GM23338 (cell line): ENCODE data around the gene GMPPA. TPM values are rescaled to one million over a fixed set of nuclear protein-coding genes. Genes with fewer than 3 reads are reported as not detected.

Experiments
- ATAC-seq: fragments of 200-7000 bp; cut with Tn5 transposase; 3 replicates; pipeline ENCODE4 v1.9.1; 2020
- DNase-seq: peaks from one replicate; pipeline ENCODE4 v3.0.0-alpha.2; 2015; ENCODE audit warnings: low spot score
- H2AFZ ChIP-seq: fragments of 200-600 bp; sonication (generic); 2 replicates; pipeline ENCODE4 v1.8.0; 2016; ENCODE audit warnings: antibody characterized with exemption, mild to moderate bottlenecking, moderate library complexity
- H3F3A ChIP-seq: fragments of 200-600 bp; sonication (generic); replicated peaks from 2 replicates; pipeline ENCODE4 v1.8.0; 2017; ENCODE audit warnings: antibody characterized with exemption, mixed run types, low read depth
- H3K27ac ChIP-seq: fragments of 200-600 bp; sonication (generic); 2 replicates; pipeline ENCODE4 v1.6.1; 2016; ENCODE audit warnings: low read depth
- H3K27me3 ChIP-seq: fragments of 200-600 bp; sonication (generic); 2 replicates; pipeline ENCODE4 v1.8.0; 2016; ENCODE audit warnings: mild to moderate bottlenecking, mixed run types, moderate library complexity; ENCODE audit not compliant: insufficient read depth
- H3K36me3 ChIP-seq: fragments of 200-600 bp; sonication (generic); 2 replicates; pipeline ENCODE4 v1.8.0; 2016; ENCODE audit warnings: mild to moderate bottlenecking; ENCODE audit not compliant: insufficient read depth
- H3K4me1 ChIP-seq: fragments of 200-600 bp; sonication (generic); 2 replicates; pipeline ENCODE4 v1.8.0; 2016; ENCODE audit warnings: mild to moderate bottlenecking, moderate library complexity; ENCODE audit not compliant: insufficient read depth
- H3K4me2 ChIP-seq: fragments of 200-600 bp; sonication (generic); 2 replicates; pipeline ENCODE4 v1.7.1; 2017; ENCODE audit warnings: mixed run types
- H3K4me3 ChIP-seq: fragments of 200-600 bp; sonication (generic); 2 replicates; pipeline ENCODE4 v1.6.1; 2016; ENCODE audit warnings: mixed run types
- H3K79me2 ChIP-seq: fragments of 200-600 bp; sonication (generic); replicated peaks from 2 replicates; pipeline ENCODE4 v1.8.0; 2017; ENCODE audit warnings: mild to moderate bottlenecking; ENCODE audit not compliant: insufficient read depth
- H3K9me2 ChIP-seq: fragments of 200-600 bp; sonication (generic); 2 replicates; pipeline ENCODE4 v1.8.0; 2017; ENCODE audit not compliant: insufficient read depth
- H4K20me1 ChIP-seq: fragments of 200-600 bp; sonication (generic); replicated peaks from 2 replicates; pipeline ENCODE4 v1.8.0; 2017; ENCODE audit warnings: mild to moderate bottlenecking; ENCODE audit not compliant: insufficient read depth
- H3K27ac Mint-ChIP-seq: 2 replicates; pipeline ENCODE4 v1.8.0; 2020; ENCODE audit warnings: inconsistent platforms, mild to moderate bottlenecking, moderate library complexity, mixed read lengths
- H3K27me3 Mint-ChIP-seq: 3 replicates; pipeline ENCODE4 v1.8.0; 2022; ENCODE audit warnings: low read depth, mild to moderate bottlenecking, moderate library complexity, mixed read lengths, inconsistent platforms; ENCODE audit not compliant: insufficient read depth, poor library complexity
- H3K36me3 Mint-ChIP-seq: 3 replicates; pipeline ENCODE4 v1.8.0; 2021; ENCODE audit warnings: low read depth, mild to moderate bottlenecking, inconsistent platforms, moderate library complexity, mixed read lengths
- H3K4me1 Mint-ChIP-seq: 3 replicates; pipeline ENCODE4 v1.8.0; 2020; ENCODE audit warnings: mild to moderate bottlenecking, inconsistent platforms, mixed read lengths
- H3K4me3 Mint-ChIP-seq: 3 replicates; pipeline ENCODE4 v1.8.0; 2021; ENCODE audit warnings: moderate library complexity, mild to moderate bottlenecking, inconsistent platforms, mixed read lengths
- H3K9me3 Mint-ChIP-seq: 3 replicates; pipeline ENCODE4 v1.8.0; 2020; ENCODE audit warnings: moderate library complexity, mild to moderate bottlenecking, inconsistent platforms, mixed read lengths
- CREB1 ChIP-seq: fragments of 250-450 bp; sonication (Bioruptor Pico); IDR thresholded peaks from 2 replicates; pipeline ENCODE4 v1.5.0; 2020; ENCODE audit warnings: low read depth, mild to moderate bottlenecking, moderate library complexity
- EZH2 ChIP-seq: fragments of 200-600 bp; sonication (generic); IDR thresholded peaks from one replicate; pipeline ENCODE4 v1.8.0; 2017; ENCODE audit warnings: antibody characterized with exemption, mild to moderate bottlenecking, low read depth; ENCODE audit not compliant: unreplicated experiment
- EZH2phosphoT487 ChIP-seq: fragments of 200-600 bp; sonication (generic); IDR thresholded peaks from one replicate; pipeline ENCODE4 v1.8.1; 2018; ENCODE audit warnings: antibody characterized with exemption; ENCODE audit not compliant: unreplicated experiment
- JUNB ChIP-seq: IDR thresholded peaks from one replicate; pipeline ENCODE4 v1.6.1; 2016; ENCODE audit warnings: antibody characterized with exemption; ENCODE audit not compliant: unreplicated experiment
- NANOG ChIP-seq: IDR thresholded peaks from 2 replicates; pipeline ENCODE4 v1.6.1; 2016; ENCODE audit warnings: antibody characterized with exemption, borderline replicate concordance
- POLR2AphosphoS5 ChIP-seq: IDR thresholded peaks from 2 replicates; pipeline ENCODE4 v1.6.1; 2016; ENCODE audit warnings: antibody characterized with exemption, low read depth
- STAT1 ChIP-seq: IDR thresholded peaks from one replicate; pipeline ENCODE4 v1.6.1; 2016; ENCODE audit warnings: antibody characterized with exemption; ENCODE audit not compliant: unreplicated experiment
- ZNF114 ChIP-seq: fragments of 250-450 bp; sonication (Bioruptor Pico); IDR thresholded peaks from 2 replicates; pipeline ENCODE4 v1.5.0; 2020; ENCODE audit warnings: mild to moderate bottlenecking, moderate library complexity
- ZNF331 ChIP-seq: fragments of 250-450 bp; sonication (Bioruptor Pico); IDR thresholded peaks from 2 replicates; pipeline ENCODE4 v1.5.0; 2020; ENCODE audit warnings: low read depth, mild to moderate bottlenecking, moderate library complexity
- polyA plus RNA-seq: library from polyadenylated mRNA; unstranded; fragments of >200 nt; fragmentation: Nextera tagmentation; extraction: Ambion mirVana; gene quantifications from 2 replicates; pipeline ENCODE4 v1.2.1, GENCODE V29; 2016
- total RNA-seq: library from RNA; depleted of rRNA; stranded (reverse); fragments of >200 nt; shearing (Covaris generic); gene quantifications from 2 replicates; pipeline ENCODE4 v1.2.3, GENCODE V29; 2014
- TF ChIP-seq, protein P1 (sequence below): IDR thresholded peaks from one replicate; pipeline ENCODE4 v1.6.1; 2018; ENCODE audit warnings: antibody characterized with exemption; ENCODE audit not compliant: unreplicated experiment
- TF ChIP-seq, protein P2 (sequence below): fragments of 250-450 bp; sonication (Bioruptor Pico); IDR thresholded peaks from 2 replicates; pipeline ENCODE4 v1.5.0; 2020; ENCODE audit warnings: mild to moderate bottlenecking, moderate library complexity
- TF ChIP-seq, protein P3 (sequence below): IDR thresholded peaks from 2 replicates; pipeline ENCODE4 v1.6.1; 2016; ENCODE audit warnings: antibody characterized with exemption
- TF ChIP-seq, protein P4 (sequence below), 2 experiments: fragments of 200-600 bp in 1 of 2; sonication (generic) in 1 of 2; conservative IDR thresholded peaks; 2 replicates each; pipeline versions ENCODE4 v1.5.1 to v1.6.1; 2016 to 2017; ENCODE audit warnings: antibody characterized with exemption in 2 of 2, low read depth in 2 of 2, mild to moderate bottlenecking in 2 of 2, moderate library complexity in 1 of 2

GMPPA gene
- total and polyA plus RNA-seq, 2 experiments from 2014 or later = 27.0 to 33.8 TPM

DNA sequence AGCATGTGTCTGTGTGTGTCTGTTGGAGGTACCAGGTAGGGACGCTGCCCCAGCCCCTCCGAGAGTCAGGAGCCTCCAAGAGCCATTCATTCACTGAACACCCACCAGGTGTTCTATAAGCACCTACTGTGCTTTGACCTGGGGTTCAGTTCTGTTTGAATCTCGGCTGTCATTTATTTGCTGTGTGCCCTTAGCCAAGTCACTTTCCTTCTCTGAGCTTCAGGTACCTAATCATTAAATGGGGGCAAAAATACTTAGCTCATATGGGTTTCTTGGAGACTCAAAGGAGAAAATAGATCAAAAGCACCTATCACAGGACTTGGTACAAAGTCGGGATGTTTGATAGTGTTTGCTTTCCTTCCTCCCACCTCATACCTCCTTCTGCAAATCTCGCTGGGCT lies 28.8 kb downstream of the GMPPA start:
- DNase-seq (no peak), ATAC-seq (no peak)
- H3K36me3 Mint-ChIP-seq = no peaks in the 10 kb centered on the region; the same call in 2 of the 3 replicates
- H3K27me3 Mint-ChIP-seq = peaks cover 43% of the 10 kb centered on the region
- H3K4me2 ChIP-seq = no peak overlapping the region
- TF ChIP-seq, protein P1, sequence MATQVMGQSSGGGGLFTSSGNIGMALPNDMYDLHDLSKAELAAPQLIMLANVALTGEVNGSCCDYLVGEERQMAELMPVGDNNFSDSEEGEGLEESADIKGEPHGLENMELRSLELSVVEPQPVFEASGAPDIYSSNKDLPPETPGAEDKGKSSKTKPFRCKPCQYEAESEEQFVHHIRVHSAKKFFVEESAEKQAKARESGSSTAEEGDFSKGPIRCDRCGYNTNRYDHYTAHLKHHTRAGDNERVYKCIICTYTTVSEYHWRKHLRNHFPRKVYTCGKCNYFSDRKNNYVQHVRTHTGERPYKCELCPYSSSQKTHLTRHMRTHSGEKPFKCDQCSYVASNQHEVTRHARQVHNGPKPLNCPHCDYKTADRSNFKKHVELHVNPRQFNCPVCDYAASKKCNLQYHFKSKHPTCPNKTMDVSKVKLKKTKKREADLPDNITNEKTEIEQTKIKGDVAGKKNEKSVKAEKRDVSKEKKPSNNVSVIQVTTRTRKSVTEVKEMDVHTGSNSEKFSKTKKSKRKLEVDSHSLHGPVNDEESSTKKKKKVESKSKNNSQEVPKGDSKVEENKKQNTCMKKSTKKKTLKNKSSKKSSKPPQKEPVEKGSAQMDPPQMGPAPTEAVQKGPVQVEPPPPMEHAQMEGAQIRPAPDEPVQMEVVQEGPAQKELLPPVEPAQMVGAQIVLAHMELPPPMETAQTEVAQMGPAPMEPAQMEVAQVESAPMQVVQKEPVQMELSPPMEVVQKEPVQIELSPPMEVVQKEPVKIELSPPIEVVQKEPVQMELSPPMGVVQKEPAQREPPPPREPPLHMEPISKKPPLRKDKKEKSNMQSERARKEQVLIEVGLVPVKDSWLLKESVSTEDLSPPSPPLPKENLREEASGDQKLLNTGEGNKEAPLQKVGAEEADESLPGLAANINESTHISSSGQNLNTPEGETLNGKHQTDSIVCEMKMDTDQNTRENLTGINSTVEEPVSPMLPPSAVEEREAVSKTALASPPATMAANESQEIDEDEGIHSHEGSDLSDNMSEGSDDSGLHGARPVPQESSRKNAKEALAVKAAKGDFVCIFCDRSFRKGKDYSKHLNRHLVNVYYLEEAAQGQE = no peak
- TF ChIP-seq EZH2phosphoT487 (no peak), JUNB (no peak), EZH2 (no peak), ZNF114 (CRISPR knock-in tag) (no peak), ZNF331 (CRISPR knock-in tag) (no peak), STAT1 (no peak), CREB1 (no peak), POLR2AphosphoS5 (no peak), NANOG (no peak)
- TF ChIP-seq, protein P2, sequence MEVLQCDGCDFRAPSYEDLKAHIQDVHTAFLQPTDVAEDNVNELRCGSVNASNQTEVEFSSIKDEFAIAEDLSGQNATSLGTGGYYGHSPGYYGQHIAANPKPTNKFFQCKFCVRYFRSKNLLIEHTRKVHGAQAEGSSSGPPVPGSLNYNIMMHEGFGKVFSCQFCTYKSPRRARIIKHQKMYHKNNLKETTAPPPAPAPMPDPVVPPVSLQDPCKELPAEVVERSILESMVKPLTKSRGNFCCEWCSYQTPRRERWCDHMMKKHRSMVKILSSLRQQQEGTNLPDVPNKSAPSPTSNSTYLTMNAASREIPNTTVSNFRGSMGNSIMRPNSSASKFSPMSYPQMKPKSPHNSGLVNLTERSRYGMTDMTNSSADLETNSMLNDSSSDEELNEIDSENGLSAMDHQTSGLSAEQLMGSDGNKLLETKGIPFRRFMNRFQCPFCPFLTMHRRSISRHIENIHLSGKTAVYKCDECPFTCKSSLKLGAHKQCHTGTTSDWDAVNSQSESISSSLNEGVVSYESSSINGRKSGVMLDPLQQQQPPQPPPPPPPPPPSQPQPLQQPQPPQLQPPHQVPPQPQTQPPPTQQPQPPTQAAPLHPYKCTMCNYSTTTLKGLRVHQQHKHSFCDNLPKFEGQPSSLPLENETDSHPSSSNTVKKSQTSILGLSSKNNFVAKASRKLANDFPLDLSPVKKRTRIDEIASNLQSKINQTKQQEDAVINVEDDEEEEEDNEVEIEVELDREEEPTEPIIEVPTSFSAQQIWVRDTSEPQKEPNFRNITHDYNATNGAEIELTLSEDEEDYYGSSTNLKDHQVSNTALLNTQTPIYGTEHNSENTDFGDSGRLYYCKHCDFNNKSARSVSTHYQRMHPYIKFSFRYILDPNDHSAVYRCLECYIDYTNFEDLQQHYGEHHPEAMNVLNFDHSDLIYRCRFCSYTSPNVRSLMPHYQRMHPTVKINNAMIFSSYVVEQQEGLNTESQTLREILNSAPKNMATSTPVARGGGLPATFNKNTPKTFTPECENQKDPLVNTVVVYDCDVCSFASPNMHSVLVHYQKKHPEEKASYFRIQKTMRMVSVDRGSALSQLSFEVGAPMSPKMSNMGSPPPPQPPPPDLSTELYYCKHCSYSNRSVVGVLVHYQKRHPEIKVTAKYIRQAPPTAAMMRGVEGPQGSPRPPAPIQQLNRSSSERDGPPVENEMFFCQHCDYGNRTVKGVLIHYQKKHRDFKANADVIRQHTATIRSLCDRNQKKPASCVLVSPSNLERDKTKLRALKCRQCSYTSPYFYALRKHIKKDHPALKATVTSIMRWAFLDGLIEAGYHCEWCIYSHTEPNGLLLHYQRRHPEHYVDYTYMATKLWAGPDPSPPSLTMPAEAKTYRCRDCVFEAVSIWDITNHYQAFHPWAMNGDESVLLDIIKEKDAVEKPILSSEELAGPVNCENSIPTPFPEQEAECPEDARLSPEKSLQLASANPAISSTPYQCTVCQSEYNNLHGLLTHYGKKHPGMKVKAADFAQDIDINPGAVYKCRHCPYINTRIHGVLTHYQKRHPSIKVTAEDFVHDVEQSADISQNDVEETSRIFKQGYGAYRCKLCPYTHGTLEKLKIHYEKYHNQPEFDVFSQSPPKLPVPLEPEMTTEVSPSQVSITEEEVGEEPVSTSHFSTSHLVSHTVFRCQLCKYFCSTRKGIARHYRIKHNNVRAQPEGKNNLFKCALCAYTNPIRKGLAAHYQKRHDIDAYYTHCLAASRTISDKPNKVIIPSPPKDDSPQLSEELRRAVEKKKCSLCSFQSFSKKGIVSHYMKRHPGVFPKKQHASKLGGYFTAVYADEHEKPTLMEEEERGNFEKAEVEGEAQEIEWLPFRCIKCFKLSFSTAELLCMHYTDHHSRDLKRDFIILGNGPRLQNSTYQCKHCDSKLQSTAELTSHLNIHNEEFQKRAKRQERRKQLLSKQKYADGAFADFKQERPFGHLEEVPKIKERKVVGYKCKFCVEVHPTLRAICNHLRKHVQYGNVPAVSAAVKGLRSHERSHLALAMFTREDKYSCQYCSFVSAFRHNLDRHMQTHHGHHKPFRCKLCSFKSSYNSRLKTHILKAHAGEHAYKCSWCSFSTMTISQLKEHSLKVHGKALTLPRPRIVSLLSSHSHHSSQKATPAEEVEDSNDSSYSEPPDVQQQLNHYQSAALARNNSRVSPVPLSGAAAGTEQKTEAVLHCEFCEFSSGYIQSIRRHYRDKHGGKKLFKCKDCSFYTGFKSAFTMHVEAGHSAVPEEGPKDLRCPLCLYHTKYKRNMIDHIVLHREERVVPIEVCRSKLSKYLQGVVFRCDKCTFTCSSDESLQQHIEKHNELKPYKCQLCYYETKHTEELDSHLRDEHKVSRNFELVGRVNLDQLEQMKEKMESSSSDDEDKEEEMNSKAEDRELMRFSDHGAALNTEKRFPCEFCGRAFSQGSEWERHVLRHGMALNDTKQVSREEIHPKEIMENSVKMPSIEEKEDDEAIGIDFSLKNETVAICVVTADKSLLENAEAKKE (CRISPR knock-in tag) = no peak
- TF ChIP-seq, protein P3, sequence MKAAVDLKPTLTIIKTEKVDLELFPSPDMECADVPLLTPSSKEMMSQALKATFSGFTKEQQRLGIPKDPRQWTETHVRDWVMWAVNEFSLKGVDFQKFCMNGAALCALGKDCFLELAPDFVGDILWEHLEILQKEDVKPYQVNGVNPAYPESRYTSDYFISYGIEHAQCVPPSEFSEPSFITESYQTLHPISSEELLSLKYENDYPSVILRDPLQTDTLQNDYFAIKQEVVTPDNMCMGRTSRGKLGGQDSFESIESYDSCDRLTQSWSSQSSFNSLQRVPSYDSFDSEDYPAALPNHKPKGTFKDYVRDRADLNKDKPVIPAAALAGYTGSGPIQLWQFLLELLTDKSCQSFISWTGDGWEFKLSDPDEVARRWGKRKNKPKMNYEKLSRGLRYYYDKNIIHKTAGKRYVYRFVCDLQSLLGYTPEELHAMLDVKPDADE = no peak
- TF ChIP-seq, protein P4, sequence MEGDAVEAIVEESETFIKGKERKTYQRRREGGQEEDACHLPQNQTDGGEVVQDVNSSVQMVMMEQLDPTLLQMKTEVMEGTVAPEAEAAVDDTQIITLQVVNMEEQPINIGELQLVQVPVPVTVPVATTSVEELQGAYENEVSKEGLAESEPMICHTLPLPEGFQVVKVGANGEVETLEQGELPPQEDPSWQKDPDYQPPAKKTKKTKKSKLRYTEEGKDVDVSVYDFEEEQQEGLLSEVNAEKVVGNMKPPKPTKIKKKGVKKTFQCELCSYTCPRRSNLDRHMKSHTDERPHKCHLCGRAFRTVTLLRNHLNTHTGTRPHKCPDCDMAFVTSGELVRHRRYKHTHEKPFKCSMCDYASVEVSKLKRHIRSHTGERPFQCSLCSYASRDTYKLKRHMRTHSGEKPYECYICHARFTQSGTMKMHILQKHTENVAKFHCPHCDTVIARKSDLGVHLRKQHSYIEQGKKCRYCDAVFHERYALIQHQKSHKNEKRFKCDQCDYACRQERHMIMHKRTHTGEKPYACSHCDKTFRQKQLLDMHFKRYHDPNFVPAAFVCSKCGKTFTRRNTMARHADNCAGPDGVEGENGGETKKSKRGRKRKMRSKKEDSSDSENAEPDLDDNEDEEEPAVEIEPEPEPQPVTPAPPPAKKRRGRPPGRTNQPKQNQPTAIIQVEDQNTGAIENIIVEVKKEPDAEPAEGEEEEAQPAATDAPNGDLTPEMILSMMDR (conservative IDR thresholded peaks at IDR 0.05; ENCODE audit: low read depth in 2 of 2) = no peak
- no peak overlapping the region for H3K4me3 ChIP-seq
- H3K9me2 ChIP-seq = no peaks in the 10 kb centered on the region
- H3K79me2 ChIP-seq = no peaks in the 10 kb centered on the region
- no peaks in the 10 kb centered on the region for H4K20me1 ChIP-seq
- H2AFZ ChIP-seq = no peak overlapping the region
- H3F3A ChIP-seq = peaks cover 16% of the 10 kb centered on the region
- H3K9me3 Mint-ChIP-seq = no peaks in the 10 kb centered on the region
- H3K36me3 ChIP-seq = no peaks in the 10 kb centered on the region; the same call in 1 of the 2 replicates
- no peak overlapping the region for H3K4me3 Mint-ChIP-seq
- no peak overlapping the region for H3K27ac Mint-ChIP-seq
- peaks cover 46% of the 10 kb centered on the region for H3K4me1 Mint-ChIP-seq
- H3K27me3 ChIP-seq = peaks cover 39% of the 10 kb centered on the region
- H3K27ac ChIP-seq = no peak overlapping the region
- peaks cover 20% of the 10 kb centered on the region for H3K4me1 ChIP-seq
